ENCODE data around the gene ZSCAN9. TPM values are rescaled to one million over a fixed set of nuclear protein-coding genes. Genes with fewer than 3 reads are reported as not detected.

Gene ZSCAN9
- total and polyA plus RNA-seq, 4 donors: 1.3 to 4.8 (median 2.6) TPM

GRCh38 chr6:28224131-28225055 lies 682 bp upstream of the ZSCAN9 start (continued):
- TF ChIP-seq REST (IDR thresholded peaks at IDR 0.05): no peak

- Histone ChIP-seq H3K4me1 (ENCODE audit: control insufficient read depth in 4 of 4, insufficient read depth in 4 of 4, low read length in 3 of 4) (peaks cover 0 to 12% (median 5%) of the 10 kb centered on the region in 4 donors), H3K4me3 (ENCODE audit: low read depth in 1 of 3, low read length in 3 of 3) (no peak overlapping the region), H3K36me3 (ENCODE audit: control insufficient read depth in 4 of 4, insufficient read depth in 3 of 4, low read depth in 1 of 4, low read length in 3 of 4) (peaks cover 2 to 28% (median 17%) of the 10 kb centered on the region in 4 donors), H3K27ac (ENCODE audit: low read depth in 1 of 2, low read length in 2 of 2) (no peak overlapping the region), H3K9ac (ENCODE audit: low read depth in 1 of 2, low read length in 2 of 2) (no peak overlapping the region), H3K27me3 (ENCODE audit: control insufficient read depth in 4 of 4, insufficient read depth in 4 of 4, low read length in 3 of 4) (peaks cover 0 to 6% (median 1%) of the 10 kb centered on the region in 4 donors), H3K9me3 (ENCODE audit: control insufficient read depth in 4 of 4, low read length in 3 of 4) (peaks cover 0 to 1% (median 0%) of the 10 kb centered on the region in 4 donors)
- no peak for DNase-seq (ENCODE audit: low spot score)
- WGBS: 94% methylated on average over 2 of the region's 2 CpGs
- no peak for TF ChIP-seq RXRA (IDR thresholded peaks at IDR 0.05)
- TF ChIP-seq RAD21 (IDR thresholded peaks at IDR 0.05): no peak
- no peak for TF ChIP-seq JUND (IDR thresholded peaks at IDR 0.05)
- TF ChIP-seq REST (IDR thresholded peaks at IDR 0.05): no peak
- no peak for TF ChIP-seq ZBTB33 (IDR thresholded peaks at IDR 0.05)
Measured at GRCh38 chr6:28226460-28226859, 1.4 kb downstream of the ZSCAN9 start.

GRCh38 chr6:28232785-28233184 lies 7.7 kb downstream of the ZSCAN9 start:
- Histone ChIP-seq H3K4me3 (ENCODE audit: low read depth in 1 of 3, low read length in 3 of 3) (no peak overlapping the region), H3K27me3 (ENCODE audit: control insufficient read depth in 4 of 4, insufficient read depth in 4 of 4, low read length in 3 of 4) (no peaks in the 10 kb centered on the region), H3K9ac (ENCODE audit: low read depth in 1 of 2, low read length in 2 of 2) (no peak overlapping the region), H3K27ac (ENCODE audit: low read depth in 1 of 2, low read length in 2 of 2) (no peak overlapping the region), H3K9me3 (ENCODE audit: control insufficient read depth in 4 of 4, low read length in 3 of 4) (peaks cover 0 to 5% (median under 1%) of the 10 kb centered on the region in 4 donors), H3K36me3 (ENCODE audit: control insufficient read depth in 4 of 4, insufficient read depth in 3 of 4, low read depth in 1 of 4, low read length in 3 of 4) (peaks cover 3 to 40% (median 22%) of the 10 kb centered on the region in 4 donors), H3K4me1 (ENCODE audit: control insufficient read depth in 4 of 4, insufficient read depth in 4 of 4, low read length in 3 of 4) (no peaks in the 10 kb centered on the region)
- WGBS: 96% methylated on average over 11 of the region's 11 CpGs
- no peak for DNase-seq (ENCODE audit: low spot score)
- TF ChIP-seq ZBTB33 (IDR thresholded peaks at IDR 0.05): no peak
- no peak for TF ChIP-seq ATF3 (IDR thresholded peaks at IDR 0.05)
- TF ChIP-seq SP1 (IDR thresholded peaks at IDR 0.05): no peak
- no peak for TF ChIP-seq YY1 (IDR thresholded peaks at IDR 0.05)
- TF ChIP-seq HNF4A (conservative IDR thresholded peaks at IDR 0.05): no peak
- TF ChIP-seq RAD21 (IDR thresholded peaks at IDR 0.05): no peak
- TF ChIP-seq FOXA1 (IDR thresholded peaks at IDR 0.05): no peak
- TF ChIP-seq MAX (IDR thresholded peaks at IDR 0.05): no peak
- TF ChIP-seq HNF4G (IDR thresholded peaks at IDR 0.05): no peak
- TF ChIP-seq EGR1 (IDR thresholded peaks at IDR 0.05; ENCODE audit: low read depth in 2 of 2): no peak
- no peak for TF ChIP-seq RXRA (IDR thresholded peaks at IDR 0.05)
